ENCODE measurements around the gene MYRF. TPM values are rescaled to one million over a fixed set of nuclear protein-coding genes. Genes with fewer than 3 reads are reported as not detected.

The MYRF gene
- total and polyA plus RNA-seq, 2 of the 4 experiments (the other 2 are of a cell fraction): 1.6 to 10.7 TPM

DNA sequence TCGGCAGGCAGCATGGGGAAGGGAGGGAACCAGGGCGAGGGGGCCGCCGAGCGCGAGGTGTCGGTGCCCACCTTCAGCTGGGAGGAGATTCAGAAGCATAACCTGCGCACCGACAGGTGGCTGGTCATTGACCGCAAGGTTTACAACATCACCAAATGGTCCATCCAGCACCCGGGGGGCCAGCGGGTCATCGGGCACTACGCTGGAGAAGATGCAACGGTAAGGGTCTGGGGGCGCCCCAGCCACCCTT, 75.9 kb downstream of the MYRF start:
- ChIA-PET POLR2A (ENCODE audit: unreplicated experiment) (interaction anchor here (1.6 kb wide), 1 partner anchor 13 kb away, joined by 7 read pairs; no protein-coding TSS in a partner anchor), CTCF (interaction anchor here (1.0 to 1.3 kb wide), 3 partner anchors 10 to 254 kb away, joined by 3 to 5 read pairs (median 3); partner anchors contain the start of gene FADS1)
- Histone ChIP-seq H2BK20ac (ENCODE audit: low read depth, low read length) (no peak overlapping the region; the same call in 1 of the 2 replicates), H2AK5ac (ENCODE audit: low read depth, low read length) (peak overlapping the region; percentile 90; the same call in 1 of the 2 replicates), H3K4me1 (ENCODE audit: control insufficient read depth, insufficient read depth, low read length) (peaks cover 11% of the 10 kb centered on the region; the same call in 1 of the 2 replicates), H2BK5ac (ENCODE audit: low read depth, low read length, poor library complexity, severe bottlenecking) (peak overlapping the region; percentile 2), H3K18ac (ENCODE audit: low read depth, low read length) (peak overlapping the region; percentile 40; the same call in 1 of the 2 replicates), H3K56ac (ENCODE audit: extremely low read depth, insufficient read depth, low read length) (peak overlapping the region; percentile 75), H2AFZ (replicated peaks; ENCODE audit: low read length, poor library complexity) (peak overlapping the region; percentile 95), H3K14ac (replicated peaks; ENCODE audit: low read depth, low read length) (peak overlapping the region; percentile 96), H4K5ac (ENCODE audit: low read depth, low read length) (peak overlapping the region; percentile 20), H3K4ac (ENCODE audit: low read depth, low read length) (peak overlapping the region; percentile 91), H3K4me3 (ENCODE audit: insufficient read depth, low read depth, low read length) (peak overlapping the region; percentile 72), H3K36me3 (ENCODE audit: control insufficient read depth, insufficient read depth, low read length) (no peaks in the 10 kb centered on the region), H4K8ac (ENCODE audit: low read depth in 2 of 2, low read length in 2 of 2) (peak overlapping the region; percentile 40 to 94; a peak in 3 of 4 replicates), H3K9ac (ENCODE audit: low read depth, low read length) (peak overlapping the region; percentile 79), H3K4me2 (ENCODE audit: low read depth, low read length) (peak overlapping the region; percentile 91), H3K27ac (ENCODE audit: insufficient read depth, low read length) (peak overlapping the region; percentile 43), H2AK9ac (replicated peaks; ENCODE audit: low read depth, low read length, poor library complexity) (peak overlapping the region; percentile 99), H2BK120ac (ENCODE audit: low read depth, low read length) (peak overlapping the region; percentile 8; the same call in 1 of the 2 replicates), H3K23ac (ENCODE audit: low read depth, low read length) (peak overlapping the region; percentile 95), H3K9me1 (ENCODE audit: insufficient read depth, low read length) (peaks cover 16% of the 10 kb centered on the region), H3K9me3 (ENCODE audit: control insufficient read depth, insufficient read depth, low read length) (no peaks in the 10 kb centered on the region), H3K27me3 (ENCODE audit: control insufficient read depth, insufficient read depth, low read length) (no peaks in the 10 kb centered on the region), H2BK15ac (ENCODE audit: low read depth, low read length) (0 out of 3 replicates have a peak overlapping the region, but pooled peaks have one; percentile 52), H4K91ac (ENCODE audit: insufficient read depth, low read depth, low read length) (peak overlapping the region; percentile 93), H3K79me1 (ENCODE audit: low read depth in 1 of 2, low read length in 2 of 2) (peaks cover 19 to 58% of the 10 kb centered on the region in 2 experiments), H4K20me1 (ENCODE audit: insufficient read depth, low read length) (peaks cover 33% of the 10 kb centered on the region; the same call in 1 of the 2 replicates)
- in situ Hi-C loops (cut with MboI; ENCODE audit: low sequenced_read_pairs): no loop called here
- DNase-seq (no peak), ATAC-seq (ENCODE audit: low read depth) (no peak)
- no TSS peak for BruUV-seq (replicated peaks)
- whole genome bisulfite sequencing, 2 experiments (ENCODE audit: extremely low coverage in 2 of 2, insufficient read length in 1 of 2): no CpG with 5 or more reads among the region's 16 CpGs
- dilution Hi-C loops (cut with HindIII; ENCODE audit: low sequenced_read_pairs, unreplicated experiment): no loop called here
- intact Hi-C loops (cut with micrococcal nuclease): no loop called here
- no peak for TF ChIP-seq NFE2L2 (IDR thresholded peaks at IDR 0.05; ENCODE audit: low read depth, low read length)
- TF ChIP-seq, protein P1, sequence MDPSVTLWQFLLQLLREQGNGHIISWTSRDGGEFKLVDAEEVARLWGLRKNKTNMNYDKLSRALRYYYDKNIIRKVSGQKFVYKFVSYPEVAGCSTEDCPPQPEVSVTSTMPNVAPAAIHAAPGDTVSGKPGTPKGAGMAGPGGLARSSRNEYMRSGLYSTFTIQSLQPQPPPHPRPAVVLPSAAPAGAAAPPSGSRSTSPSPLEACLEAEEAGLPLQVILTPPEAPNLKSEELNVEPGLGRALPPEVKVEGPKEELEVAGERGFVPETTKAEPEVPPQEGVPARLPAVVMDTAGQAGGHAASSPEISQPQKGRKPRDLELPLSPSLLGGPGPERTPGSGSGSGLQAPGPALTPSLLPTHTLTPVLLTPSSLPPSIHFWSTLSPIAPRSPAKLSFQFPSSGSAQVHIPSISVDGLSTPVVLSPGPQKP (IDR thresholded peaks at IDR 0.05; ENCODE audit: borderline replicate concordance, low read depth, low read length): no peak
- no peak for TF ChIP-seq MXI1 (IDR thresholded peaks at IDR 0.05; ENCODE audit: borderline replicate concordance, low read depth, low read length)
- no peak for TF ChIP-seq FOS (IDR thresholded peaks at IDR 0.05; ENCODE audit: low read depth, low read length)
- TF ChIP-seq CHD1 (IDR thresholded peaks at IDR 0.05; ENCODE audit: low read depth, low read length): no peak
- no peak for TF ChIP-seq CEBPB (IDR thresholded peaks at IDR 0.05; ENCODE audit: low read depth, low read length)
- TF ChIP-seq, protein P2, sequence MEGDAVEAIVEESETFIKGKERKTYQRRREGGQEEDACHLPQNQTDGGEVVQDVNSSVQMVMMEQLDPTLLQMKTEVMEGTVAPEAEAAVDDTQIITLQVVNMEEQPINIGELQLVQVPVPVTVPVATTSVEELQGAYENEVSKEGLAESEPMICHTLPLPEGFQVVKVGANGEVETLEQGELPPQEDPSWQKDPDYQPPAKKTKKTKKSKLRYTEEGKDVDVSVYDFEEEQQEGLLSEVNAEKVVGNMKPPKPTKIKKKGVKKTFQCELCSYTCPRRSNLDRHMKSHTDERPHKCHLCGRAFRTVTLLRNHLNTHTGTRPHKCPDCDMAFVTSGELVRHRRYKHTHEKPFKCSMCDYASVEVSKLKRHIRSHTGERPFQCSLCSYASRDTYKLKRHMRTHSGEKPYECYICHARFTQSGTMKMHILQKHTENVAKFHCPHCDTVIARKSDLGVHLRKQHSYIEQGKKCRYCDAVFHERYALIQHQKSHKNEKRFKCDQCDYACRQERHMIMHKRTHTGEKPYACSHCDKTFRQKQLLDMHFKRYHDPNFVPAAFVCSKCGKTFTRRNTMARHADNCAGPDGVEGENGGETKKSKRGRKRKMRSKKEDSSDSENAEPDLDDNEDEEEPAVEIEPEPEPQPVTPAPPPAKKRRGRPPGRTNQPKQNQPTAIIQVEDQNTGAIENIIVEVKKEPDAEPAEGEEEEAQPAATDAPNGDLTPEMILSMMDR (conservative IDR thresholded peaks at IDR 0.05; ENCODE audit: low read depth, low read length): no peak
- TF ChIP-seq, protein P3, sequence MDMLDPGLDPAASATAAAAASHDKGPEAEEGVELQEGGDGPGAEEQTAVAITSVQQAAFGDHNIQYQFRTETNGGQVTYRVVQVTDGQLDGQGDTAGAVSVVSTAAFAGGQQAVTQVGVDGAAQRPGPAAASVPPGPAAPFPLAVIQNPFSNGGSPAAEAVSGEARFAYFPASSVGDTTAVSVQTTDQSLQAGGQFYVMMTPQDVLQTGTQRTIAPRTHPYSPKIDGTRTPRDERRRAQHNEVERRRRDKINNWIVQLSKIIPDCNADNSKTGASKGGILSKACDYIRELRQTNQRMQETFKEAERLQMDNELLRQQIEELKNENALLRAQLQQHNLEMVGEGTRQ (IDR thresholded peaks at IDR 0.05; ENCODE audit: low read depth, low read length): no peak
- TF ChIP-seq RCOR1 (IDR thresholded peaks at IDR 0.05; ENCODE audit: insufficient replicate concordance, low read length): no peak
